CD4-positive, CD25-positive, alpha-beta regulatory T cell (primary cell): ENCODE results near the gene PIK3C2G. TPM values are rescaled to one million over a fixed set of nuclear protein-coding genes. Genes with fewer than 3 reads are reported as not detected.

Experiments used
- ATAC-seq, 2 donors: fragments of 150-1000 bp; cut with Tn5 transposase; one replicate each; pipeline ENCODE4 v1.10.0; 2021; ENCODE audit warnings: low read depth in 2 of 2, moderate number of reproducible peaks in 2 of 2, moderate library complexity in 1 of 2
- DNase-seq, 3 donors: peaks; one replicate each; pipeline versions ENCODE4 v3.0.0 to v3.0.0-alpha.2; 2012 to 2022; ENCODE audit warnings: mixed read lengths in 1 of 3
- H3K27ac ChIP-seq: one replicate; pipeline ENCODE4 v1.7.0; 2013; ENCODE audit warnings: mild to moderate bottlenecking, low read length; ENCODE audit not compliant: insufficient read depth, poor library complexity, severe bottlenecking
- H3K27me3 ChIP-seq: one replicate; pipeline ENCODE4 v1.7.0; 2013; ENCODE audit warnings: low read length; ENCODE audit not compliant: control insufficient read depth, insufficient read depth
- H3K36me3 ChIP-seq: one replicate; pipeline ENCODE4 v1.7.0; 2013; ENCODE audit warnings: mild to moderate bottlenecking, low read length, moderate library complexity; ENCODE audit not compliant: control insufficient read depth, insufficient read depth
- H3K4me1 ChIP-seq: 2 replicates; pipeline ENCODE4 v1.7.0; 2013; ENCODE audit warnings: mild to moderate bottlenecking, low read length; ENCODE audit not compliant: insufficient read depth, control insufficient read depth, poor library complexity, severe bottlenecking
- H3K4me3 ChIP-seq: one replicate; pipeline ENCODE4 v1.7.0; 2013; ENCODE audit warnings: low read depth, mild to moderate bottlenecking, low read length, moderate library complexity
- H3K9me3 ChIP-seq, 2 experiments: 1 replicate in 1 of 2; 2 replicates in 1 of 2; pipeline ENCODE4 v1.7.0; 2013; ENCODE audit warnings: low read length in 2 of 2, mild to moderate bottlenecking in 1 of 2, moderate library complexity in 1 of 2; ENCODE audit not compliant: control insufficient read depth in 2 of 2
- H3K27ac Mint-ChIP-seq, 3 donors: one replicate each; pipeline ENCODE4 v1.8.0; 2020 to 2022; ENCODE audit warnings: mild to moderate bottlenecking in 3 of 3, mixed read lengths in 3 of 3, moderate library complexity in 2 of 3
- H3K27me3 Mint-ChIP-seq: one replicate; pipeline ENCODE4 v1.8.0; 2022; ENCODE audit warnings: mild to moderate bottlenecking, mixed read lengths
- H3K36me3 Mint-ChIP-seq: one replicate; pipeline ENCODE4 v1.8.0; 2020; ENCODE audit warnings: mixed read lengths
- H3K4me1 Mint-ChIP-seq, 4 donors: one replicate each; pipeline ENCODE4 v1.8.0; 2020 to 2022; ENCODE audit warnings: mixed read lengths in 4 of 4, mild to moderate bottlenecking in 1 of 4
- H3K4me3 Mint-ChIP-seq, 4 donors: one replicate each; pipeline ENCODE4 v1.8.0; 2020 to 2022; ENCODE audit warnings: mild to moderate bottlenecking in 4 of 4, mixed read lengths in 4 of 4, moderate library complexity in 3 of 4
- H3K9me3 Mint-ChIP-seq, 7 donors: one replicate each; pipeline ENCODE4 v1.8.0; 2020 to 2022; ENCODE audit warnings: mixed read lengths in 7 of 7, mild to moderate bottlenecking in 3 of 7, moderate library complexity in 2 of 7
- polyA plus RNA-seq, 4 donors: library from polyadenylated mRNA; unstranded; fragments of 300-500 nt; fragmentation: Illumina TruSeq; gene quantifications; one replicate each; pipeline ENCODE4 v1.2.3, GENCODE V29; 2021
- total RNA-seq: library from RNA; stranded (reverse); gene quantifications from one replicate; pipeline ENCODE4 v1.2.3, GENCODE V29; 2022

PIK3C2G gene
- total and polyA plus RNA-seq, 5 donors from 2014 or later = not detected

- Mint-ChIP-seq H3K27me3 (no peaks in the 10 kb centered on the region), H3K4me3 (no peak overlapping the region), H3K27ac (no peak overlapping the region), H3K4me1 (no peaks in the 10 kb centered on the region), H3K9me3 (peaks cover 0 to 11% (median 3%) of the 10 kb centered on the region in 7 donors), H3K36me3 (no peaks in the 10 kb centered on the region)
- DNase-seq (no peak), ATAC-seq (no peak)
- Histone ChIP-seq H3K9me3 (no peaks in the 10 kb centered on the region), H3K4me1 (no peaks in the 10 kb centered on the region), H3K27me3 (no peaks in the 10 kb centered on the region), H3K27ac (no peak overlapping the region), H3K4me3 (no peak overlapping the region), H3K36me3 (no peaks in the 10 kb centered on the region)
These were observed 163.5 kb downstream of the PIK3C2G start for GRCh38 chr12:18424857-18425256.

GRCh38 chr12:18427520-18427919 is 166.2 kb downstream of the PIK3C2G start:
- Histone ChIP-seq H3K9me3 (no peaks in the 10 kb centered on the region), H3K27ac (no peak overlapping the region), H3K4me3 (no peak overlapping the region), H3K27me3 (no peaks in the 10 kb centered on the region), H3K36me3 (no peaks in the 10 kb centered on the region), H3K4me1 (no peaks in the 10 kb centered on the region)
- Mint-ChIP-seq H3K4me3 (no peak overlapping the region), H3K36me3 (no peaks in the 10 kb centered on the region), H3K27me3 (no peaks in the 10 kb centered on the region), H3K27ac (no peak overlapping the region), H3K9me3 (peaks cover 0 to 17% (median 3%) of the 10 kb centered on the region in 7 donors), H3K4me1 (no peaks in the 10 kb centered on the region)
- no peak for ATAC-seq
- no peak for DNase-seq

- no peaks in the 10 kb centered on the region for H3K36me3 ChIP-seq
These were observed 167.1 kb downstream of the PIK3C2G start for GRCh38 chr12:18428416-18428815.

GRCh38 chr12:18429366-18429765 is 168.0 kb downstream of the PIK3C2G start:
- no peaks in the 10 kb centered on the region for H3K4me1 ChIP-seq
- Mint-ChIP-seq H3K36me3 (no peaks in the 10 kb centered on the region), H3K4me1 (no peaks in the 10 kb centered on the region), H3K9me3 (peaks cover 0 to 13% (median 3%) of the 10 kb centered on the region in 7 donors), H3K4me3 (peak overlapping the region in 1 of 4 donors; percentile 57), H3K27me3 (no peaks in the 10 kb centered on the region), H3K27ac (no peak overlapping the region)
- H3K4me3 ChIP-seq = no peak overlapping the region
- no peak for ATAC-seq
- no peaks in the 10 kb centered on the region for H3K27me3 ChIP-seq
- no peak for DNase-seq
- H3K36me3 ChIP-seq = no peaks in the 10 kb centered on the region
- no peak overlapping the region for H3K27ac ChIP-seq
- no peaks in the 10 kb centered on the region for H3K9me3 ChIP-seq

More at GRCh38 chr12:18428416-18428815, 167.1 kb downstream of the PIK3C2G start:
- DNase-seq (no peak), ATAC-seq (no peak)
- Histone ChIP-seq H3K27ac (no peak overlapping the region), H3K4me1 (no peaks in the 10 kb centered on the region), H3K27me3 (no peaks in the 10 kb centered on the region), H3K9me3 (no peaks in the 10 kb centered on the region), H3K4me3 (no peak overlapping the region)
- Mint-ChIP-seq H3K4me1 (no peaks in the 10 kb centered on the region), H3K27ac (no peak overlapping the region), H3K36me3 (no peaks in the 10 kb centered on the region), H3K9me3 (peaks cover 0 to 17% (median 3%) of the 10 kb centered on the region in 7 donors), H3K27me3 (no peaks in the 10 kb centered on the region), H3K4me3 (no peak overlapping the region)

- ATAC-seq (no peak), DNase-seq (no peak)
- H3K4me1 ChIP-seq = no peaks in the 10 kb centered on the region
- peaks cover 0 to 15% (median 2%) of the 10 kb centered on the region in 7 donors for H3K9me3 Mint-ChIP-seq
- H3K27ac ChIP-seq = no peak overlapping the region
- H3K27me3 Mint-ChIP-seq = no peaks in the 10 kb centered on the region
- no peaks in the 10 kb centered on the region for H3K36me3 Mint-ChIP-seq
- no peaks in the 10 kb centered on the region for H3K4me1 Mint-ChIP-seq
- no peaks in the 10 kb centered on the region for H3K27me3 ChIP-seq
- H3K4me3 ChIP-seq = no peak overlapping the region
- no peaks in the 10 kb centered on the region for H3K9me3 ChIP-seq
- H3K27ac Mint-ChIP-seq = no peak overlapping the region
- H3K36me3 ChIP-seq = no peaks in the 10 kb centered on the region
- no peak overlapping the region for H3K4me3 Mint-ChIP-seq
These were observed 169.2 kb downstream of the PIK3C2G start for GRCh38 chr12:18430425-18431048.

GRCh38 chr12:18431771-18432170 is 170.5 kb downstream of the PIK3C2G start:
- Mint-ChIP-seq H3K27me3 (no peaks in the 10 kb centered on the region), H3K36me3 (no peaks in the 10 kb centered on the region), H3K4me3 (no peak overlapping the region), H3K4me1 (no peaks in the 10 kb centered on the region), H3K27ac (no peak overlapping the region), H3K9me3 (peaks cover 0 to 15% (median 2%) of the 10 kb centered on the region in 7 donors)
- no peaks in the 10 kb centered on the region for H3K36me3 ChIP-seq
- no peaks in the 10 kb centered on the region for H3K27me3 ChIP-seq
- H3K9me3 ChIP-seq = no peaks in the 10 kb centered on the region
- ATAC-seq (no peak), DNase-seq (no peak)
- H3K4me1 ChIP-seq = no peaks in the 10 kb centered on the region
- no peak overlapping the region for H3K4me3 ChIP-seq
- no peak overlapping the region for H3K27ac ChIP-seq

- Histone ChIP-seq H3K36me3 (no peaks in the 10 kb centered on the region), H3K4me1 (no peaks in the 10 kb centered on the region), H3K4me3 (no peak overlapping the region), H3K27me3 (no peaks in the 10 kb centered on the region), H3K27ac (no peak overlapping the region), H3K9me3 (no peaks in the 10 kb centered on the region)
- no peak for DNase-seq
- Mint-ChIP-seq H3K36me3 (no peaks in the 10 kb centered on the region), H3K27ac (no peak overlapping the region), H3K27me3 (no peaks in the 10 kb centered on the region), H3K4me1 (no peaks in the 10 kb centered on the region), H3K9me3 (peaks cover 0 to 15% (median 2%) of the 10 kb centered on the region in 7 donors), H3K4me3 (no peak overlapping the region)
- no peak for ATAC-seq
These were observed 170.9 kb downstream of the PIK3C2G start for GRCh38 chr12:18432206-18432605.

- H3K4me3 Mint-ChIP-seq = no peak overlapping the region
- Histone ChIP-seq H3K4me3 (no peak overlapping the region), H3K27me3 (no peaks in the 10 kb centered on the region), H3K9me3 (no peaks in the 10 kb centered on the region), H3K27ac (no peak overlapping the region), H3K4me1 (no peaks in the 10 kb centered on the region), H3K36me3 (no peaks in the 10 kb centered on the region)
- peaks cover 0 to 6% (median 0%) of the 10 kb centered on the region in 7 donors for H3K9me3 Mint-ChIP-seq
- no peak for DNase-seq
- no peaks in the 10 kb centered on the region for H3K36me3 Mint-ChIP-seq
- H3K4me1 Mint-ChIP-seq = no peaks in the 10 kb centered on the region
- H3K27ac Mint-ChIP-seq = no peak overlapping the region
- no peak for ATAC-seq
- H3K27me3 Mint-ChIP-seq = no peaks in the 10 kb centered on the region
These were observed 174.9 kb downstream of the PIK3C2G start for GRCh38 chr12:18436170-18436569.
